ENCODE results near the gene TUB.

The TUB gene, protein sequence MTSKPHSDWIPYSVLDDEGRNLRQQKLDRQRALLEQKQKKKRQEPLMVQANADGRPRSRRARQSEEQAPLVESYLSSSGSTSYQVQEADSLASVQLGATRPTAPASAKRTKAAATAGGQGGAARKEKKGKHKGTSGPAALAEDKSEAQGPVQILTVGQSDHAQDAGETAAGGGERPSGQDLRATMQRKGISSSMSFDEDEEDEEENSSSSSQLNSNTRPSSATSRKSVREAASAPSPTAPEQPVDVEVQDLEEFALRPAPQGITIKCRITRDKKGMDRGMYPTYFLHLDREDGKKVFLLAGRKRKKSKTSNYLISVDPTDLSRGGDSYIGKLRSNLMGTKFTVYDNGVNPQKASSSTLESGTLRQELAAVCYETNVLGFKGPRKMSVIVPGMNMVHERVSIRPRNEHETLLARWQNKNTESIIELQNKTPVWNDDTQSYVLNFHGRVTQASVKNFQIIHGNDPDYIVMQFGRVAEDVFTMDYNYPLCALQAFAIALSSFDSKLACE

DNA sequence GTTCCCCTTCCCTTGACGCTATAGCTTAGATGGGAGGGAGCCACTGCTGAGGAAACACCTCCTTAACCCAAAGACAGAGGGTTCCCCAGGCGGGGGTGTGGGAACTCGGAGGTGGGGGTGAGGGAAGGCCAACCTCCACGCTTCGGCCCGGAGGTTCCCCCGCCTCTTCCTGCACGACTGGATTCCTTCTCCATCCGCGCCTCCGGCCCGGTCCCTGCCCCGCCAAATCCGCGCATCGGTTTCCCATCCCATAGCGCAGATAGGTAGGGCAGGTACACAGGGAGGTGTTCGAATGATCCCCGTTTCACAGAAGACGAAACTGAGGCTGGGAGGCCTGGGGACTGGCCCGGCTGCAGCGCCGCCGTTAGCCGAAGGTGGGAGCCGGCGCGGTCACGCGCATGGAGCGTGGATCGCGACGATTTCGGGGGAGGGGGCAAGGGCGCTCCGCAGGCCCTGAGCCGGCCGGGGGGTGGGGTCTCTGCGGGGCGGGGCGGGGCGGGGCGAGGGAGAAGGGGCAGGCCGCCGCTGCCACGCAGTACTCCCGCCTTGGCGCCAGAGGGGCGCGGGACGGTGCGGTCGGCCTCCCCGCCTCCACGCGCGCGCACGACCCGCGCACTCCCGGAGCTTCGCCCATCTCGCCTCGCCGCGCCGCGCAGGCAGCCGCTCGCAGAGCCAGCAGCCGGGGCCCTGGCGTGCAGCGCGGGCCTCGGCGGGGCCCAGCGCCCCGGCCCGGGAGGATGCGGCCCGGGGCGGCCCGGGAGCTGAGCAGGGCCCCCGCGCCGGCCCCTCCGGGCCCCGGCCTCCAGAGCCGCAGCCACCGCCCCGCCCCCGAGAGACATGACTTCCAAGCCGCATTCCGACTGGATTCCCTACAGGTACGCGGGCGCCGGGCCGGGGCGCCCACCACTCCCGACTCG is at the start of gene TUB:
TSS of gene TUB (plus strand) at position 538 of the 917 bp plus-strand sequence. CDS start at position 838, 300 bp downstream.
- DNase-seq = peak; percentile 75

DNA sequence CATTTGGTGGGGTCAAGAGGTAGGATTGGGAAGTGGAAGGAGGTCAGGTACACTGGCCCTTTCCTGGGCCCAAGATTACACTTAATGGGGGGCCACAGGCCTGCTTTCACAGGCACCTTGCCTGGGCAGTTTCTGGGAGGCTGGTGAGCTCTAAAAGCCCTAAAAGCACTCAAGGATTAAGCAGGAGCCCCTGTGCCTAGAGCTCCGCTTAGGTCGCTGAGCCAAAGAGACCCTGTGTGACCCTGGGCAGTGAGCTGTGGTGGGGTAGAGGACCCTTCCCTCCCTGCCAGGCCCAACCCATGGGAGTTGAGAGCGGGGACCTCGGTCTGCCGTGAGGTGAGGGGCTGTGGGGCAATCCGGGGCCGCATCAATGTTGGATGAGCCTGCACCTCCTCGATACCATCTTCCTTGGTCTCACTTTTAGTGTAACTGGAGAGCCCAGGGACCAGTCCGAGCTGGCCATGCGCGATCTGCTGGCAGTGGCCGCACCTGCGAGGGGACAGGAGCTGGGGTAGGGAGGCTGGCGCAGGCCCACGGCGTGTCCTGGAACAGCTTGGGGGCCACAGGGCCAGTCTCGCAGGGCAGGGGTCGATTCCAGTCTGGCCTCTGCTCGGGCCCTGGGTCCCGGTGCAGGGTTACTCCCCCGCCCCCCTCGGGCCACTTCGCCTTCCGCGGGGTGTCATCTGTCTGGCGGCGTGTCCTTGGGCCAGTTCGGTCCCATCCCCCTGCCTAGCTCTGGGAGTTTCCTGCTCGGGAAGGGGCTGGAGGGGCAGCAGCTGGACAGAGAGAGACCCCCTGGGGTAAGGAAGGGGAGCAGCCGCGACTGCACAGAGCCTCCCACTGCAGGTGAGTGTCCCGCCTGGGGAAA is 49.5 kb upstream of the TUB start:
- no peak for DNase-seq

DNA sequence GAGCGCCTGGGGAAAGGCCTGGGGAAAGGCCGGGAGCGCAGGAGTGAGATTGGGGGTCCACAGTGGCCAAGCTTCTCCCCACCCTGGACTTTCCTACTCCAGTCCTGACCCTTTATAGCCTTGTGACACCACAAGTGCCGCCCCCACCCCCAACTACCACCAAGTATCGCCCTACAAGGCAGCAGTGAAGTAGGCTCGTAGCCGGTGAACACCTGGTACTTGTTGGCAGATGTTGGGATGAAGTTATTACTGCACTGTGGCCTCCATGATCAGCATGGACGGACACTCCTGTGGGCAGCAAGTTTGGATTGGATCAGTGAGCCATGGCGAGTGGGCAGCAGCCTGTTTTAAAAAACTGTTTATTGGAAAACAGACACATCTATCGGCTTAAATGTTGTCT is 48.9 kb upstream of the TUB start:
- DNase-seq = no peak

DNA sequence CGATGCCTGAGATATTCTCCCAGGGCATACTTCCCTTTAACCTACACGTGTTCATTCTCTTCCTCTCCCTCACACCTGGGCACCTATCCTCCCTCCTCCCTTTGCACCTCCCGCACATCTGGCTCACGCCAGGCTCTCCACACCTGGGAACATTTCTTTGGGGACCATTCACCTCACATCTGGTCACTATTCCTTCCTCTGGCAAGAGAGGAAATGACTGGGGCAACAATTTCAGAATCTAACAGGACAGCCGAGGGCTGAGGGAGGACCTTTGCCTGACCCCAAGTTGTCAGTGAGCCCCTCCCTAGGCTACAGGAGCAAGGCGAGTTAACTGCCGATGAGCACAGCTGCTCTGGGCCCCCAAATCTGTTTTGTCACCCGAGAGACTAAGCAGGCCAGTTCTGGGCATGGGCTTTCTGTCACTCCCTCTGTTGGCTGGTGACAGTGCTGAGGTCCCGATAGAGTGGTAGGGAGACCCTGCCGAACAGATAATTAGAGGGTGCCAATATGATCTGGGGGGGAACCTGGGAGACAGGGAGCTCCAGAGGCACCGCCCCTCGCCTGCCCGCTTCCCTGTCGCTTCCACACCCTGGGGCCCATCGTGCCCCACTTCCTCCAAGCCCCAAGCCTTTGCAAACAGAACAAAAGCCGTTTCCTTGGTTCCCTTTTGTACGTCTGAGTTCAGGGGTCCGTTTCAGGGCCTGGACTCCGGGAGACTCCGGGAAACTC is 48.3 kb upstream of the TUB start:
- DNase-seq = no peak

DNA sequence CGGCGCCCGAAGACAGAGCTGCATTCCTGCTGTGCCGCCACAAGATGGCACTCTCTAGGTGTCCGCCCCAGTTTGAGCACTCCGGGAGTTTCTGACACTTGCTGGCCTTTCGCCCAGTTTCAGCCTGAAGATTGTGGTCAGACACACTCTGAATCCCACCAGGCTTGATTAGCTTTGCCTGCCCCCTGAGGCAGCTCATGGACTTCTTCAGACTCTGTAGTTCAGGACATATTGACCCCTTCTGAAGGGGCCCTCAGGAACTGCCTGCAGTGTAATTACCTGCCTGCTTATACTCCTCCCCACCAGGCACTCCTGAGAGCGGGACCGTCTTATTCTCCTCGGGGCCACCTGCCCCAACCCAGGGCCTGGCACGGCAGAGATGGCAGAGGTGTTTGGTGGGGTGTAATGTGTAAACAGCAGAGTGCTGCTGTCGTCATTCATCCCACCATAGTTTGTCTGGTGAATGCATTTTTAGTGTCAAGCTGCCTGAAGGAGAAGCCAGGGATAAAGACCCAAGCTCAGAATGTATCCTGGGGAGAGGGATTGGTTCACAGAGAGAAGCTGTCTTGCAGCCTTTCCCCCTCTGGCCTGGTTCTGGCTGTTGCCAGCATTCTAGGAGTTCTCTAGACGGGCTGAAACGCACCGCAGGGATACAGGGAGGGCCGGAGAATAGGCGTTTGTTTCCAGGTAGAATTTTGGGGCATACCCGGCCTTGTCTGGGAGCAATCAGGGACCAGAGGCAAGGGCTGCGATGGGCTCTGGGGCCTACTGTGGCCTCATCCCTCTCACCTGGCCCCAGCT is 47.5 kb upstream of the TUB start:
- peak; percentile 90 for DNase-seq

DNA sequence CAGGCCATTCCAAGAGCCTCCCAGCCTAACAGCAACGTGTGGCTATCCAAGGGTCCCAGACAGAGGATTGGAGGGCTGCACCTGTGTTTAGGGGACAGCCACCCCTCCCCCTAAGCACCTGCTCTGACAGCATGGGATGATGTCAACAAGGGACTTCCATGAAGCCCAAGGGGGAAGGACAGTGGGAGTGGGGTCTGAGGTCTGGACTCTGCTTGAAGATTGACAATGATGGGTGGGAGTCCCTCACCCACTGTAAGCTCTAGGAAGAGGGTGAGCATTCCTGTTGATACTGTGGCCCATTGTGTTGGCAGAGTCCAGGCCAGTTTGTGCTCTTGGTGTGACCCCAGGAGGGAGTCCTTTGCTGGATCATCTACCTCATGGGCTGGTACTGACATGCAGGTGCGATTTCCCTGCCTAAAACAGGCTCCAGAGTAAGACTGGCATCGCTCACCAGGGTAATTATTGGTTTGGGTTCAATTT is 46.9 kb upstream of the TUB start:
- DNase-seq = no peak

DNA sequence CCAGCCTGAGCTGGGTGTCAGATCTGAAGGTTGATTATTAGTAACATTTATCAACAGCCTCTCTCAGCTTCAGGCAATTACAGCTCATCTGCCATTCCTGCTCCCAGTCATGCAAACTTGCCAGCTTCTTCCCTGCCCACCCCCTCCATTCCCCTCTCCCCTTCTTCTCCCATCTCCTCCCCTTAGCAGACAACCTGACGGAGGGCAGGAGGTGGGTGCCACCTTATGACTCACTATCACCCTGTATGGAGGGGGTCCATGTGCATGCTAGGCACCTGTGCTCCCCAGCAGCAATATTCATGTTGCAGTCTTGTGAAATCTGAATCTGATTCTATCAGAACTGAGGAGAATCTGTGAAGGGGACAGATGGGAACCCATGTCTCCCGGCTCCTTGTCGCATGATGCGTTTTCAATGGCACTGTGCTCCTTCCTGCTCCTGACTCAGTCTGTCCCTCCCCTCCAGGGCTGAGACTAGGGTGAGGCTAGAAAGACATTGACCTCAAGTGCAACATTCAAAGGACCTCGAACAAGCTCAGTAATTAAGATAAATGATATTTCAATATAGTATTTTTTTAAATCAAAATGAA is 46.3 kb upstream of the TUB start:
- DNase-seq = no peak

DNA sequence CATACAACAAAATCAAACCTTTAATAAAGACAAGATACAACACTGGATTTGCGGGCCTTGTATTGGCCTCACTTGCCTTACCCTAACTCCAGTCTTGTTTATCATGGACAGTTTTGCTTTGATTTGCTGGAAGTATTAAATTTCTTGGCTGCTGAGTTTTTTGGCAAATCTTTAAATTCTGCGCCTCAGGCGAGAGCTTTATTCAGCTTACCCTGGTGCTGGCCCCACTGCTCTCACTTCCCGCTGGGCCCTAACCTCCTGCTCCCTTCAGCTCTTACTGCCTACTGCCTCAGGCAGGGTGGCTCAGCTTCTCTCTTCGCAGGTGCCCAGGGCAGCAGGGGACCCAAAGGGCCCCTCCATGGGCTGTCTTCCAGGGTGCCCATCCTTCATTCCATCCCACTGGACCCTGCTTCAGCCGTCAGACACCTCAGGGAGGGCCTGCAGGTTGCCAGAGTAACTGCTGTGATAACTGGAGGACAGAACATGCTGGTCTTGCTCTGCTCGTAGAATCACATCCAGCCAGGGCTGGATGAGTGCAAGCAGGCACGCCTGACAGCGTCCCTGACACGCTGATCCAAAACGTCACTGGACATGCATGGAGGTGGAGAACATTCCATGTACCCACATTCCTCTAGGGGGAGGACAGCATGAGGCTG is 45.7 kb upstream of the TUB start:
- DNase-seq = no peak

DNA sequence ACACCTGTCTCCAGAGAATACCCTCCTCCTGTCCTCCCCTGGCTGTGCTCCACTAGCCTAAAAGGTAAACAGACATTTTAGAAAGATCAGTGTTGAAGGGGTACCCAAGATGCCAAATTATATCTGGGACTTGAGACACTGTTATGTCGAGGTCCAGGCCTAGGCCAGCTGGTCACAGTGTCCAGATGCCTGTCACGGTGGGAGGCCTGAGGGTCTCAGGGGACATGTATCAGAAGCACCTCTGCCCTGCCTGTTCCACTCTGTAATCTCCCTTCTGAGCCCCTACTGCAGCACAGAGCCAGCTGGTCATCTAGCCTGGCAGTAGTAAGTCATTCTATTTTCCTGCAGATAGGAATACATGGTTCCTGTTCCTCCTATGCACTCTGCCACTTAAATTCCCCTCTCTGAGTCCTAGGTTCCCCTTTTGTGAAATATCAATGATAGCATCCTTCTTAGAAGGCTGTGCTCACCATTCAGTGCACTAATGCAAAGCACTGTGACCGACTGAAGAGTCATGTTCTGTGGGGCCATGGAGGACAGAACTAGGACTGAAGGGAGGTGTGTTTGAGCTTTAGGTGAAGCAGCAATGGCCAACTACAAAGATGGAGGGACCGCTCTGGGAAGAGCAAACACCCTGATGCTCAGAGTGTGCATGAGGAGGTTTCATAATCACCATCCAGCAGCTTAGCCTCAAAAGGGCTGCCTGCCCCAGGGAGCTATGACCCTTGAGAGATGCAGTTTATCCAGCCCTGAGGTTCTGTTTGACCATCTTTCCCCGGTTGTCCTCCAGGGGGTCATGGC is 44.8 kb upstream of the TUB start:
- no peak for DNase-seq

DNA sequence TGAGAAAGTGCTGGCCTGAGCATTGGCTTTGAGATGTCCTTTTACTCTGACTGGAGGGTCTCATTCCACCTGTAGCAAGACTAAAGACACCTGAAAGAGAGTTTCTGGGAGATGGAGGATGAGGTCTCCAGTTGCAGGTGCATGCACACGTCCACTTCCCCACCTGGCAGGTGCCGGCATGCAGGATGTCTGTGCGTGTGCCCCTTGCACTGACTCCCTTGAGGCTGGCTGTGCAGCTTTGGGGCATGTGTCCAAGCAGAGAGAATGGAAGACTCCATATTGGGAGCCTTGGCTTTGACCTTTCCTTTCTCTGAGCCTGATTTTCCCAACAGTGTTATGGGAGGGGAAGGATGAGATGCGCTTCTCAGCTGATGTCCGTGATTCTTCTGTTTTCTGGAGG is 44.0 kb upstream of the TUB start:
- no peak for DNase-seq

DNA sequence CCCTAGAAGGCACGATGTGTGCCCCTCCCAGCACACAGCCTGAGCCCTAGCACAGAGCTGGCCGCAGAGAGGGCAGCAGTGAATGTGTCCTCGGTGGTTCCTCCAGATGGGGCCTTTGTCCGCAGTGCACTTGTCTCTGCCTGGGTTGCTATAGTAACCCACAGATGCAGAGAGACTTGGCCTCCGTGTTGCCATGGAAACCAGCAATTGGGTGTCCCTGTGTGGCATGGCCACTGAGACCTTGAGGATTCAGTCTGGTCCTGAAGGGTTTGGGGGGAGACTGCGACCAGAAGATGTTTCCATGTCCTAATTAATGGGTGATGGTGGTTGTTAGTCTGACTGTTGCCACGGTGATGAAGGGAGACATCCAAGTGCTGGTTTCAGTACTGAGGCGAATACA is 42.6 kb upstream of the TUB start:
- DNase-seq = no peak

DNA sequence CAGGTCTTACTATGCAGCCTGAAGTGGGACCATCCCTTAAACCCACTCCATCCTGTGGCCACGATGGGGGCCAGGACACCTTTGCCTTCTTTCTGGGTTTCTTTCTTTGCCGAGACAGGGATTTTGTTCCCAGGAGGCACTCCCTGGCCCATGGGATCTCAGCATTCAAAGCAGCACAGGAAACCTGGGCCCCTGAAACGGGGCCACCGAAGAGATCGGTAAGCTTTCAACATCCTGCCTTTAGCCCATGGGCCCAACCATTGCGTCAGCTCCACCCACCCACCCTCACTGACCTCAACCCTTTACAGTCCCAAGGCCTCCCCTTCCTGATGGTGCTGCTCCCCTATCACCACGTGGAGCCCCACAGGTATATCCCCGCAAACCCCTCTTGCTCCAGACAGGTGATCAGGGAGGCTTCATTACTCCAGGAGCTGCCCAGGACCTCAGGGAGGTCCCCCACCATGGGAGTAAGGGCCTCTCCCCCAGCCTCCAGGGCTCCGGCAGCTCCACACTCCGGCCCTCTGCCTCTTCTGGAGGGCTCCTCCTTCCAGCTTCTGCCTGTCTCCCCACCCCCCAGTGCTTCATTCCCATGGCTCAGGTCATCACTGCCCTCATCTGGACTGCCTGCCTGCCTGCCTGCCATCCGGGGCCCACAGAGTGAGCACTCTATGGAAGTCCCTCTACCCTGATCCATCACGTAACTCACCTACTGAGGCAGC is 42.0 kb upstream of the TUB start:
- DNase-seq = no peak

DNA sequence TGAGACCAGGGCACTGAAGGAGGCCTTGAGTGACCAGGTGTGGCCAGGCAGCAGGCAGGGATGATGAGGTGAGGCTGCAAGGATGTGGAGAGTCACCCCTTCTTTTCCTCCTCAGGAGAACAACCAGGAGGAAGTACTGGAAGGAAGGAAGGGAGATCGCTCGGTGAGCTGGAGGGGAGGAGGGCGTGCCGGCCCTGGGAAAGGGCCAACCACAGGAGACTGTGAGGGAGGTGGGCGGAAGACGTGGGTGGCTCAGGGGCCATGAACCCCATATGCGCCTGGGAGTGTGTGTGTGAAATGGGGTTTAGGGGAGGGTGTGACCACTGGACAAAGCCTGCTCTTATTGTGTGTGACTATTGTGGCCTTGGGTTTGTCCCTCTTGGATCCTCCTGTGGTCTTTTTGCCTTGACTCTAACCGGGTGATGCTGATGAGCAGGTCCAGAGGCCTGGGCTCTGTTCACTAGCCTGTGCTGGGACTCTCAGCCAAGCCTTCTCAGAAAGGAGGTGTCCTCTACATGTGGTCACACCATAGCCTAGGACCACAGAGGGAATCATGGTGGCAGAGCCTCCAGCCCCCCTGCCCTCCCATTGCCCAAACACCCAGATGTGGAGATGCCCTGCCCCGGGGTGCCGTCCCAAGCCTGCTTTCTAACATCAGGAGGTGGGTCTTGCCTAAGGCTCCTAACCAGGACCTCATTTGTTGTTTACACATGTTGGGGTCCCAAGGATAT is 41.3 kb upstream of the TUB start:
- no peak for DNase-seq

DNA sequence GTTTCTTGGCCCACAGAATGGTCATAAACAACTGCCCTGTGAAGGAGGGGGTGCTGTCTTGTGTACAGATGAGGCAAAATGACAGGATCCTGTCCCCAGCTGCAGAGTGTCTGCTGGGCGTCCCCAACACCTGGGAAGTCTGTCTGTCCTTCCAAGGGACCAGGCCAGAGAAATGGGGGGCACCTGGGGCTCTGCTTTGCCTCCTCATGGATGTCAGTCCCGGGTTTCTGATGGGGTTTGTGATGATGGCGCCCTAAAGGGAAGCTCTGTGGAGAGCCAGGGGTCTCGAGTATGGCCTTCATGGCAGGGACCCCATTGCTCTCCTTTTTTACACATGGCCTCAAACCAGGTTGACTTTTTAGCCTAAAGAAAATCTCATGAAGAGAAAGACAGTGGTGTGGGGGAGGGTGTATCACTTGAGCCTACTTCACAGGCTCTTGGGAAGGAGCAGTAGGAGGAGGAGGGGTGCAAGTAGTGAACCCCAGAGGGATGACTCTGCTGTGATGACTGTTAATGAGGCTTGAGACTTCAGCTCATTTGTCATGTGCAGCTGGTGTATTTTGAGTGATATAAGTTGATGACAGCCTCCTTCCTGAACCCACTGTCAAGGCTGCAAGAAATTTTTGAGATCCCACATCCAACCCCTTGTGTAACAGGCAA is 40.6 kb upstream of the TUB start:
- no peak for DNase-seq

DNA sequence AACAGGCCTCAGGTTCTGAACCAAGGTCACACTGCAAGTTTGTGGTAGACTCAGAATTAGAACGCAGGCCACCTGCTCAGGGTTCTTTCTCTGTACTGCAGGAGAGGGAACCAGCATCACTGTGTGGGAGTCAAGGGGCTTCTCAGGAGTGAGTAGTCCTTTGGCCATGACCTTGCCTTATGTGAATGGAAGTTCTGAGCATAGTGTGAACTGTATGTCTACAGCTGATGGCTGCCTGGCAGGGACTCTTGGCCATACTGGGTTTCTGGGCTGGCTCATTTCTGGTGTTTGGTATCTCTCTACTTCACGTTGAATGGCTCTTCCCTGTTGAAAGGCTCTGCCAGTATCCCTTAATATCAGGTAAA is 40.1 kb upstream of the TUB start:
- no peak for DNase-seq

DNA sequence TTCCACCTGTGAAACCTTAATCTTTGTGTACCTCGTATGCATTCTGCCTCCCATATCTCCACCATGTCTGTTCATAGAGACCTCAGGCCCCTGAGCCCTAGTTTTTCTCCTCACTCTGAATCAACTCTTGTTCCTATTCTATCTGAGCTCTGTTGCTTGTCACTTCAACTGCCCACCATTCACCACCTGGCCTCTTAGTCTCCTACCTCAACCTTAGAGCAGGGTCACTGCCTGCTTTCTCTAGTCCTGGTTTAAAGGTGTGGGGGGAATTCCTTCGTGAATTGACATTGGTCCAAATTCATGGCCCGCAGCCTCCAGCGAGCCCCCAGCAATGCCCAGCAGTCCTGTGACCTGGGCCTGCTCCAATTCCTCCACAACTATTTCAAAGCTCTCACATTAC is 39.4 kb upstream of the TUB start:
- DNase-seq = no peak

DNA sequence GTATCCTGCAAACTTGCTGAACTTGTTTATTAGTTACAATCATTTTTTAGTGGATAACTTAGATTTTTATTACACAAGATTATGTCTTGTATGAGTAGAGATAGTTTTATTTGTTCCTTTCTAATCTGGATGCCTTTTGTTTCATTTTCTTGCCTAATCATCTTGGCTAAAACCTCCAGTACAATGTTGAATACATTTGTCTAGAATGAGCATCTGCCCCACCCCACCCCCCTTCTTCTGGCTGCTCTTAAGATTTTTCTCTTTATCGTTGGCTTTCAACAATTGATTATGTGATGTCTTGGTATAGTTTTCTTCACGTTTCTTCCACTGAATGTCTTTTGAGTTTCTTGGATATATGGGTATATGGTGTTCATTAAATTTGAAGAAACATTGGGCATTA is 37.3 kb upstream of the TUB start:
- DNase-seq = no peak

All from femur (tissue), 1 donor.